Measurements from ENCODE around the gene COX19.

DNA sequence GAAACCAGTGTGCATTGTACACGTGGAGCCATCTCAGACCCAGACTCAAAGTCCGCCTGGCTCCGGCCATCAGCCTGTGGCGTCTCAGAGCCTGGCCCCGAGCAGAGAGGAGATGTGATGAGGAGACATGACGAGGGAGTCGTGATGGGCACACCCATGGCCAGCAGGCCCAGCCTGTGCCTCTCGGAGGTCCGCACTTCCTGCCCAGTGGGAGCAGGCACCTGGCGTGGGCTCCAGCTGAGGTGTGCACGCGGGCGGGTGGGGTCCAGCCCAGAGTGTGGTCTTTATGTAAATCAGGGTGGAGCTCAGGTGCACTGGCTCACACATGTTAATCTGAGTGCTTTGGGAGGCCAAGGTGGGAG, 43.0 kb upstream of the COX19 start:
- TF ChIP-seq CTCF (optimal IDR thresholded peaks at IDR 0.05 in 1 of 3, IDR thresholded peaks at IDR 0.05 in 1 of 3, conservative IDR thresholded peaks at IDR 0.05 in 1 of 3; ENCODE audit: extremely low read depth in 1 of 3, insufficient read depth in 2 of 3, low read length in 3 of 3) (no peak), EZH2 (IDR thresholded peaks at IDR 0.05; ENCODE audit: low read length) (no peak)

Data from keratinocyte (primary cell).